Endodermal cell (in vitro differentiated cells): ENCODE measurements around the gene PDGFA. TPM values are rescaled to one million over a fixed set of nuclear protein-coding genes. Genes with fewer than 3 reads are reported as not detected.

Experiments used
- DNase-seq: peaks from one replicate; pipeline ENCODE4 v3.0.0-alpha.2; 2017
- H3K27ac ChIP-seq: 2 replicates; pipeline ENCODE4 v1.5.1; 2013; ENCODE audit warnings: mild to moderate bottlenecking, low read depth, low read length, moderate library complexity
- H3K27me3 ChIP-seq: 2 replicates; pipeline ENCODE4 v1.6.1; 2013; ENCODE audit warnings: mild to moderate bottlenecking, low read length, moderate library complexity; ENCODE audit not compliant: insufficient read depth, control insufficient read depth, poor library complexity, severe bottlenecking
- H3K36me3 ChIP-seq: 2 replicates; pipeline ENCODE4 v1.7.0; 2013; ENCODE audit warnings: mild to moderate bottlenecking, low read length, moderate library complexity; ENCODE audit not compliant: control insufficient read depth, insufficient read depth
- H3K4me1 ChIP-seq: one replicate; pipeline ENCODE4 v1.7.0; 2013; ENCODE audit warnings: low read length; ENCODE audit not compliant: control insufficient read depth, insufficient read depth
- H3K4me3 ChIP-seq: 2 replicates; pipeline ENCODE4 v1.5.1; 2013; ENCODE audit warnings: mild to moderate bottlenecking, low read length, moderate library complexity
- H3K9ac ChIP-seq: 2 replicates; pipeline ENCODE4 v1.6.1; 2013; ENCODE audit warnings: mild to moderate bottlenecking, low read length, moderate library complexity; ENCODE audit not compliant: poor library complexity, severe bottlenecking; ENCODE audit errors: extremely low read depth
- H3K9me3 ChIP-seq: 2 replicates; pipeline ENCODE4 v1.6.1; 2013; ENCODE audit warnings: mild to moderate bottlenecking, low read length, moderate library complexity; ENCODE audit not compliant: control insufficient read depth
- H3K27ac Mint-ChIP-seq: 2 replicates; pipeline ENCODE4 v1.8.0; 2020; ENCODE audit warnings: mixed read lengths
- H3K27me3 Mint-ChIP-seq: 2 replicates; pipeline ENCODE4 v1.8.0; 2021; ENCODE audit warnings: mild to moderate bottlenecking, mixed read lengths; ENCODE audit not compliant: insufficient read depth
- H3K36me3 Mint-ChIP-seq: 2 replicates; pipeline ENCODE4 v1.8.0; 2020; ENCODE audit warnings: low read depth, mixed read lengths
- H3K4me1 Mint-ChIP-seq: 2 replicates; pipeline ENCODE4 v1.8.0; 2020; ENCODE audit warnings: mixed read lengths
- H3K4me3 Mint-ChIP-seq: 2 replicates; pipeline ENCODE4 v1.8.0; 2020; ENCODE audit warnings: mild to moderate bottlenecking, moderate library complexity, mixed read lengths
- H3K9me3 Mint-ChIP-seq: 2 replicates; pipeline ENCODE4 v1.8.0; 2020; ENCODE audit warnings: mild to moderate bottlenecking, mixed read lengths
- CTCF ChIP-seq: fragments of 200-600 bp; sonication (generic); conservative IDR thresholded peaks from 2 replicates; pipeline ENCODE4 v1.5.0; 2021; ENCODE audit warnings: antibody characterized with exemption, mild to moderate bottlenecking
- WGBS, 2 experiments: methylation state at CpG; one replicate each; pipeline versions ENCODE4 v1.1.5 to v1.1.7; 2013; ENCODE audit warnings: missing lambda C conversion rate in 2 of 2, mixed read lengths in 1 of 2; ENCODE audit not compliant: insufficient coverage in 1 of 2, insufficient read length in 1 of 2; 5-methylcytosine and 5-hydroxymethylcytosine counted together
- total RNA-seq, 2 donors: library from RNA; stranded (reverse); fragmentation: NEBNext Ultra II Directional in 1 of 2; extraction: Animal tissue kit (Norgen Biotek cat#: 25700) in 1 of 2; gene quantifications; 2 replicates in 1 of 2; 3 replicates in 1 of 2; pipeline ENCODE4 v1.2.1, GENCODE V29; 2021

PDGFA gene
- total RNA-seq, 2 donors from 2014 or later, result 11.9 to 24.1 TPM

GRCh38 chr7:543501-544337 is 24.1 kb upstream of the PDGFA start:
- WGBS, 2 experiments, result 88 to 91% methylated on average over 11 to 18 of the region's 18 CpGs
- Mint-ChIP-seq H3K4me3 (no peak overlapping the region), H3K27ac (no peak overlapping the region)

GRCh38 chr7:542713-543500 is 23.3 kb upstream of the PDGFA start:
- no peak overlapping the region for H3K27ac Mint-ChIP-seq
- H3K27ac ChIP-seq, result no peak overlapping the region
- DNase-seq, result no peak

More at GRCh38 chr7:543501-544337, 24.1 kb upstream of the PDGFA start:
- TF ChIP-seq CTCF, result no peak
- Mint-ChIP-seq H3K27me3 (no peaks in the 10 kb centered on the region), H3K9me3 (no peaks in the 10 kb centered on the region), H3K36me3 (no peaks in the 10 kb centered on the region), H3K4me1 (peaks cover 4% of the 10 kb centered on the region)
- Histone ChIP-seq H3K36me3 (no peaks in the 10 kb centered on the region), H3K9ac (no peak overlapping the region), H3K4me1 (no peaks in the 10 kb centered on the region), H3K27me3 (no peaks in the 10 kb centered on the region), H3K4me3 (no peak overlapping the region), H3K27ac (no peak overlapping the region), H3K9me3 (no peaks in the 10 kb centered on the region)
- DNase-seq, result no peak

More at GRCh38 chr7:542713-543500, 23.3 kb upstream of the PDGFA start:
- H3K4me1 Mint-ChIP-seq, result peaks cover 4% of the 10 kb centered on the region
- Histone ChIP-seq H3K4me3 (no peak overlapping the region), H3K9ac (no peak overlapping the region), H3K9me3 (no peaks in the 10 kb centered on the region), H3K27me3 (no peaks in the 10 kb centered on the region), H3K4me1 (no peaks in the 10 kb centered on the region), H3K36me3 (no peaks in the 10 kb centered on the region)
- no peaks in the 10 kb centered on the region for H3K36me3 Mint-ChIP-seq
- 79 to 86% methylated on average over 17 to 27 of the region's 27 CpGs for WGBS, 2 experiments
- H3K27me3 Mint-ChIP-seq, result no peaks in the 10 kb centered on the region
- no peak for TF ChIP-seq CTCF
- H3K4me3 Mint-ChIP-seq, result no peak overlapping the region
- H3K9me3 Mint-ChIP-seq, result no peaks in the 10 kb centered on the region
